Left colon (tissue), 2 donors: ENCODE data around the gene CUEDC1. TPM values are rescaled to one million over a fixed set of nuclear protein-coding genes. Genes with fewer than 3 reads are reported as not detected.

Experiments
- ATAC-seq: fragments of 200-7000 bp; cut with Tn5 transposase; one replicate; pipeline ENCODE4 v1.9.1; 2020; ENCODE audit warnings: mild to moderate bottlenecking, moderate library complexity
- DNase-seq, 2 donors: peaks; one replicate each; pipeline ENCODE4 v3.0.0-alpha.2; 2020
- intact Hi-C, 2 donors: fragments of 100-400 bp; cut with DNase I in 1 of 2; cut with micrococcal nuclease in 1 of 2; formaldehyde crosslinking; loops; one replicate each; pipeline versions ENCODE4 v1.11.2 to v1.14.0; 2022; cut with DNase I, micrococcal nuclease
- total RNA-seq, 2 donors: library from RNA; stranded (reverse); fragmentation: NEBNext Ultra II Directional; extraction: Animal tissue kit (Norgen Biotek cat#: 25700); gene quantifications; one replicate each; pipeline ENCODE4 v1.2.1, GENCODE V29; 2021
- donor health status: DM: no; HTN: no; CAD: no.
- donor health status: DM: yes; HTN: yes; CAD: no.

The CUEDC1 gene
- total RNA-seq, 2 donors from 2014 or later, result 16.5 to 29.6 TPM

- ATAC-seq (peak; percentile 97), DNase-seq (peak; percentile 91 to 97)
- intact Hi-C loops, result no loop called here
Observed at GRCh38 chr17:57911834-57912673, 43.2 kb downstream of the CUEDC1 start.

GRCh38 chr17:57910462-57911420, 44.5 kb downstream of the CUEDC1 start:
- intact Hi-C loops, result no loop called here
- ATAC-seq (no peak), DNase-seq (no peak)

- ATAC-seq (no peak), DNase-seq (no peak)
- intact Hi-C loops, result no loop called here
Observed at GRCh38 chr17:57909551-57909950, 45.7 kb downstream of the CUEDC1 start.

GRCh38 chr17:57908278-57908677, 46.9 kb downstream of the CUEDC1 start:
- no peak for DNase-seq
- intact Hi-C loops, result no loop called here
- no peak for ATAC-seq

- ATAC-seq (no peak), DNase-seq (no peak)
- intact Hi-C loops, result no loop called here
Observed at GRCh38 chr17:57906910-57907309, 48.3 kb downstream of the CUEDC1 start.

GRCh38 chr17:57905875-57906455, 49.2 kb downstream of the CUEDC1 start:
- ATAC-seq (no peak), DNase-seq (no peak)
- intact Hi-C loops, result no loop called here

GRCh38 chr17:57903961-57904360, 51.3 kb downstream of the CUEDC1 start:
- DNase-seq (no peak), ATAC-seq (no peak)
- intact Hi-C loops, result no loop called here

GRCh38 chr17:57902800-57903759, 52.1 kb downstream of the CUEDC1 start:
- ATAC-seq (peak; percentile 76), DNase-seq (peak; percentile 80 to 87)
- intact Hi-C loops, result no loop called here

- DNase-seq, result no peak
- no peak for ATAC-seq
- intact Hi-C loops, result no loop called here
Observed at GRCh38 chr17:57902117-57902799, 53.0 kb downstream of the CUEDC1 start.

GRCh38 chr17:57900991-57901743, 54.0 kb downstream of the CUEDC1 start:
- ATAC-seq (peak; percentile 28), DNase-seq (peak in 1 of 2 donors; percentile 66)
- intact Hi-C loops, result no loop called here

- peak; percentile 73 to 88 for DNase-seq
- intact Hi-C loops, result loop anchor here in 1 of 2 donors (10.0 kb wide), 1 partner anchor 85 kb away; the partner anchor contains the start of gene VEZF1
- peak; percentile 72 for ATAC-seq
Observed at GRCh38 chr17:57899822-57900221, 55.4 kb downstream of the CUEDC1 start.

- peak; percentile 7 for ATAC-seq
- intact Hi-C loops, result loop anchor here in 1 of 2 donors (10.0 kb wide), 1 partner anchor 85 kb away; the partner anchor contains the start of gene VEZF1
- no peak for DNase-seq
Observed at GRCh38 chr17:57899391-57899790, 55.8 kb downstream of the CUEDC1 start.

- ATAC-seq (peak; percentile 3), DNase-seq (peak; percentile 58)
- intact Hi-C loops, result loop anchor here in 1 of 2 donors (10.0 kb wide), 1 partner anchor 86 kb away; the partner anchor contains the start of gene VEZF1
Observed at GRCh38 chr17:57898487-57899311, 56.5 kb downstream of the CUEDC1 start.

GRCh38 chr17:57895382-57896060, 59.7 kb downstream of the CUEDC1 start:
- intact Hi-C loops, result loop anchor here in 1 of 2 donors (10.0 kb wide), 1 partner anchor 89 kb away; the partner anchor contains the start of gene VEZF1
- DNase-seq (no peak), ATAC-seq (no peak)

GRCh38 chr17:57894848-57895247, 60.4 kb downstream of the CUEDC1 start:
- ATAC-seq (no peak), DNase-seq (no peak)
- intact Hi-C loops, result loop anchor here in 1 of 2 donors (5.0 to 10.0 kb wide), 2 partner anchors 57 to 90 kb away; partner anchors contain the start of gene VEZF1
